SHP77 (cell line): ENCODE results near the gene AGPAT2.
"Not testable (repeated sequence)": the region's sequence is repeated elsewhere in the genome, so short reads cannot be mapped to it uniquely, and the experiment has no call there.

Experiments
- DNase-seq, 2 experiments: peaks; one replicate each; lab custom pipeline; 2025; lab: John Stamatoyannopoulos, UW

The AGPAT2 gene

GRCh38 chr9:136645352-136645902, 41.8 kb downstream of the AGPAT2 start:
- DNase-seq: no peak

GRCh38 chr9:136644593-136645351, 42.5 kb downstream of the AGPAT2 start:
- DNase-seq: no peak

GRCh38 chr9:136644343-136644592, 43.0 kb downstream of the AGPAT2 start:
- DNase-seq: no peak

- no peak for DNase-seq
Observed at GRCh38 chr9:136643596-136644342, 43.5 kb downstream of the AGPAT2 start.

GRCh38 chr9:136642439-136642921, 44.8 kb downstream of the AGPAT2 start:
- no peak for DNase-seq

GRCh38 chr9:136640171-136641111, 46.8 kb downstream of the AGPAT2 start:
- DNase-seq: no peak

DNA sequence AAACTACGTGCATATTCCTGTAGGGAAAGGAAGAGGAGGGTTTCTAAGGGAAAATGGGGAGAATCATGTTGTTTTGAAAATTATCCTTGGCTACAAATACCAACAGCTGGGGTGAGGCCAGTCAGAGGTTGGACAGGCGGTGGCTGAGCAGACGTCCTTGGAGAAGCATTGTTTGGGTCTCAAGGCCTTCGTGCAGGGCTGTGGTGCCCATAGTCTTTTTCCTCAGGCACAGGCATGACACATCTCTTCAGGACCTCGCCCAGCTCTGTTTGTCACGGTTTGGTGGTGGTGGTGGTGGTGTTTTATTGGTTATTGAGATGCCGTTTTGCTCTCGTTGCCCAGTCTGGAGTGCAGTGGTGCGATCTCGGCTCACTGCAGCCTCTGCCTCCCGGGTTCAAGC, 52.4 kb downstream of the AGPAT2 start:
- DNase-seq: no peak

DNA sequence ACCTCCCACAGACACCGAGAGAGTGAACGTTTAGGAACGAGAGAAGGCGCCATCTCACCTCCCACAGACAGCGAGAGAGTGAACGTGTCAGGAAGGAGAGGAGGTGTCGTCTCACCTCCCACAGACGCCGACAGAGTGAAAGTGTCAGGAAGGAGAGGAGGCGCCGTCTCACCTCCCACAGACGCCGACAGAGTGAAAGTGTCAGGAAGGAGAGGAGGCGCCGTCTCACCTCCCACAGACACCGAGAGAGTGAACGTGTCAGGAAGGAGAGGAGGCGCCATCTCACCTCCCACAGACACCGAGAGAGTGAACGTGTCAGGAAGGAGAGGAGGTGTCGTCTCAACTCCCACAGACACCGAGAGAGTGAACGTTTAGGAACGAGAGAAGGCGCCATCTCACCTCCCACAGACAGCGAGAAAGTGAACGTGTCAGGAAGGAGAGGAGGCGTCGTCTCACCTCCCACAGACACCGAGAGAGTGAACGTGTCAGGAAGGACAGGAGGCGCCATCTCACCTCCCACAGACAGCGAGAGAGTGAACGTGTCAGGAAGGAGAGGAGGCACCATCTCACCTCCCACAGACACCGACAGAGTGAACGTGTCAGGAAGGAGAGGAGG, 54.7 kb downstream of the AGPAT2 start:
- not testable (repeated sequence) for DNase-seq

GRCh38 chr9:136632072-136632471, 55.2 kb downstream of the AGPAT2 start:
- not testable (repeated sequence) for DNase-seq

DNA sequence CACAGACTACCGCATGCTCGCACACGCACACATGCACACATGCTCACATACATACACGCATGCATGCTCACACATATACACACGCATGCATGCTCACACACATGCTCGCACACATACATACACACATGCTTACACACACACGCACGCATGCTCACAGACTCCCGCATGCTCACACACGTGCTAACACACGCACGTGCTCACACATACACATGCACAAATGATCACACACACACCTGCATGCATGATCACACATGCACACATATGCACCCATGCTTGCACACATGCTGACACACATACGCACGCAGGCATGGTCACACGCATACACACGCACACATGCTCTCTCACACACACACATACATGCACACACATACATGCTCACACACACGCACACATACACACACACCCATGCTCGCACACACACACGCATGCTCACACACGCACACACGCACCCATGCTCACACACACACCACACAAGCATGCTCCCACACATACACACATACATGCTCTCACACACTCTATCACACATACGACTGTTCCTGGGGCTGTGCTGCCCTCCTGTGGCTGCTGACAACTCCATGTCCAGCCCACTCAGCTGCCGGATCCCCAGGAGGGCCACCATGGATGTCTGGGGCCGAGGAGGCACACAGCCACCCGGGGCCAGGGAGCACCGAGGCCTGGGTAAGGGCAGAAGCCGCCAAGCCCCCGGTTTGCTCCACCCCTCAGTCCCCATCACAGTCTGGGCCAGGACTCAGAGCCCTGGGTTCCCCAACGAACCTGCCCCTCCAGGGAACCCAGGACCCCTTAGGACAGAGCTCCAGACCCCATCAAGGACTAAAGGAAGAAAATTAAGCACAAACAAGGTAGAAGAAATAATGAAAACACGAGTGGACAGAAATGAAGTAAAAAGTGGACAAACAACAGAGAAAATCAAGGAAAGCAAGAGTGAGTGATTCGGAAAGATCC, 55.9 kb downstream of the AGPAT2 start:
- DNase-seq: peak; percentile 66 to 76

DNA sequence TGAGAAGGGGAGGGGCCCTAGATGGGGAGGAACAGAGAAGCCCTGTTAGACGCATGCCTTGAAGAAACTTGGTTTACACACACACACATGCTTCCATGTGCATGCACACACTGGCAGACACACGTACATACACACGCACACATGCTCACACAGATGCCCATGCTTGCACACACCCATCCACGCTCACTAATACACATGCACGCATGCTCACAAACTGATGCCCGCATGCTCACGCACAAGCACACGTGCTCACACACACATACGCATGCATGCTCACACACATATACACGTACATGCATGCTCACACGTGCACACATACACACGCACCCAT, 56.6 kb downstream of the AGPAT2 start:
- no peak for DNase-seq

DNA sequence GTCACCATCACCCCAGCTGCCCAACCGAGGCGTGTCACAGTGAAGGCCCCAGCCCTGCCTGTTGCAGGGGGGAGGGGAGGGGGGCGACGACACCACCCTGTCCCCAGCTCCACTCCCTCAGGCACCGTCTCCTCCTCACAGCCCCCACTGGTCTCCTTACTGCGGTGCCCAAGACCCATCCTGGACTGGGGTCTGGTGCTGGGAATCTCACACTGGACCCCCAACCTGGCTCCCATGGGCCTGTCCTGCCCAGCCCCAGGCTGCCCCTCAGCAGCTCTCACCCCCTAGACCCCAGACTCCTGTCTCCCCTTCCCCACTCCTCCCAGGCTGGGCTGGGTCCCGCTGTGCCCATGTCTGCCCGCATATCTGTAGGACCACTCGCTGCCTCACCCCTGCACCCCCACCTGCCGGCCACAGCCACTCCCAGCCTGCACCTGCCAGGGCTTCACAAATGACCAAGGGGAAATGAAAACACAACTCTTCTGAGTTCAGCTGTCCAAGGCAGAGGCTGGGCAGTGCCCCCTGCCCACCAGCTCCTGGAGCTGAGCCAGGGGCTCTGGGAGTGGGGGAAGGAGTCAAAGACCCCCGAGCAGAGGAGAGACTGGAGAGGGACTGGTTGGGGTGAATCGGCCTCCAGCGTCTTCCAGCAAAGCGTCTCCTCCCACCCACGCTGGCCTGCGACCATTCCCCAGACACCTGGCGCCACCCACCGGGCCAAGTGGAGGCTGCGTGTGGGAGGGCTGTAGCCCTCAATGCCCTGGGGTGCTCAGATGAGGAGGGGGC, 57.2 kb downstream of the AGPAT2 start:
- peak; percentile 53 to 60 for DNase-seq

DNA sequence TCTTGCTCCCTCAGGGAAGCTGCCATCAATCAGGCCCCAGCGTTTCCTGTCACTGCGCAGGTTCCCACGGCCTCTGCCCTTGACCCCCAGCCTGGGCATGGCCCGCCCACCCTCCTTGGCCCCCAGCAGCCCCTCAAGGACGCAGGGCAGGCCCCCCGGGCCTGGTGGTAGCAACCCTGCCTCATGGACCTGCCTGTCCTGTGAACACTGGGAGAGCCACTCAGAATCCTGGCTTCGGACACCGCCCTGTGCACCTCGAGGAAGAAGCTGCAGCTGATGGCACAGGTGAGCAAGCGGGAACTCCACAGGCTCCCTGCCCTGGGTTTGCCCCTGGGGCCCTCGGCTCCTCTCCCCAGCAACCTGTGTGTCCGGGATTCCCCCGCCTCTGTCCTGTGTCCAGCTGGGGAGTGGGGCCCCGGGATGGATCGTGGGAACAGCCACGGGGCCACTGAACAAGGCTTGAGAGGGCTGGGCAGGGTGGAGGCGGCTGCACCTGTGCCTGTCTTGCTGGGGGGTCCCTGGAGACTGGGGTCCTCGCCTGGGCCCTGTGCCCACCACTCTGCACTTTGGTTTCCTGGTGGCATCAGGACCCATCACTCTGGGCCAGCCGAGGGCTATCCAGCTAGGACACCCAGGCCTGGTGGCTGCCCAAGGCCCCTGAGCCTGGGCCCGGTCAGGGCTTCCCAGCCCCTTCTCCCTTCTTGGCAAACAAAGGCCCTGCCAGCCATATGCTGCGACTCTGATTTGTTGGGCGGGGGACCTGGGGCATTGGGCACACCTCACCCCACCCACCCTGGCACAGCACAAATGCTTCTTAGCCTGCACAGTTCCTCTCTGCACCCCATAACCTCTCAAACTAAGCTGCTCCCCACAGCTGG, 58.0 kb downstream of the AGPAT2 start:
- DNase-seq: no peak

- DNase-seq: no peak
Observed at GRCh38 chr9:136628268-136628667, 59.0 kb downstream of the AGPAT2 start.

DNA sequence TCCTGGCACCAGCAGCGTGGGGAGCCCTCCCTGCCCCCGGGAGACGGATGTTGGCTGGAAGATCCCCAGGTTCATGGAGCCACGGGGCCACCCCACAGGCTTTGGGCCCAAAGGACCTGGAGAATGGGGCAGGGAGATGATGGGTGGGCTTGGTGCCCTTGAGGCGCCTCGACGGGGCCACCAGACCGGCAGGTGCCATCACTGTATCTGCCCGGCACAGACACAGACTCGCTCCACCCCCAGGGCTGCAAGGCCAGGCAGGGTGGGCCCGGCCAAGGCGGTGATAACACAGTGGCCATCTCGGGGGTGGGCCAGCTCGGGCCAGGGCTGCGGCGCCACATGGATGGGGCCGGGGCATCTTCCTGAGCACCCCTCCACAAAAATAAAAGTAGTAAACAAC, 59.6 kb downstream of the AGPAT2 start:
- no peak for DNase-seq

DNA sequence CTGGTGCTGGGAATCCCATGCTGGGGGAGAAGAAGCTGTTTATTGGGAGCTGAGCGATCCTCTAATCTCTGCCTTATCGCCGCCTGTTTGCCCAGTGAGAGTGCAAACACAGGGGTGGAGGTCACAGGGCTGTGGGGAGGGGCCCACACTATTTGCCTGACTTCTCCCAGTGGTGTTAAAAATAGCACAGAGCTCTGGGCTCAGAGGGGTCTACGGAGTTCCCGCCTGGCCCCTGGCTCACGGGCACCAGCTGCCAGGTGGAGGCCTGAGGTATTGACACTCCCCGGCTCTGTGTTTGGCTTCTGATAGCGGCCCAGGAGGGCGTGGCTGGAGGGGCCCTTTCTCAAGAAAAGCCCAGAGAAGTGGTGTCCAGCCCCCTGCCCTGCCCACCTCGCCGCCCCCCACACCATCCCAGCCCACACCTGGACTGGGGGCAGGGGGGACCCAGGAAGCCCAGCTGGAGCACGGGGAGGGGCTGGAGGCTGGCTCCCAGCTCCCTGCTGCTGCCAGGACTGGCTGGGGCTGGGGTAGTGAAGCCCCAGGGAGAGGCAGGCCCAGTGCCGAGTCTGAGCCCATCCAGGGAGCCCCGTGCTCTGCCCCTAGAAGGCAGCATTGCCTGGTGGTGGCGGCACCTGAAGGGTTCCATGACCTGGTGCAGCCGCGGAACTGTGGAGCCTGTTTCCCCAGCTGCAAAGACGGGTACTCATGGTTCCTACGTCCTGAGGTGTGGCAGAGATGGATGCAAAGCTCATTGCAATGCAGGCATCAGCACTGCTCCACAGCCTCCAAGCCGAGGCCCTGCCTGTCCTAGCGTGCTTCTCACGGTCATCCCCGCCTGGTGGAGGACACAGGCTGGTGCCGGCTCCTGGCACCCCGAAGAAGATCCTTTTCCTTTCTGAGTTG, 60.3 kb downstream of the AGPAT2 start:
- DNase-seq: peak; percentile 66 to 81

- DNase-seq: no peak
Observed at GRCh38 chr9:136626066-136626725, 61.1 kb downstream of the AGPAT2 start.
